ENCODE data around the gene EBF4.

Gene EBF4

GRCh38 chr20:2692886-2693285 lies 306 bp downstream of the EBF4 start:
- Histone ChIP-seq H4K20me1 (ENCODE audit: insufficient read depth, low read length) (no peaks in the 10 kb centered on the region), H3K27me3 (ENCODE audit: low read depth, low read length) (peaks cover 13% of the 10 kb centered on the region; the same call in 1 of the 2 replicates), H3K4me1 (ENCODE audit: low read length) (peaks cover 4% of the 10 kb centered on the region; the same call in 1 of the 2 replicates), H3K4me2 (ENCODE audit: low read length) (no peak overlapping the region), H2AFZ (ENCODE audit: low read depth, low read length) (no peak overlapping the region), H3K79me2 (ENCODE audit: low read length) (no peaks in the 10 kb centered on the region), H3K36me3 (replicated peaks; ENCODE audit: low read depth, low read length) (no peaks in the 10 kb centered on the region), H3K9me3 (ENCODE audit: insufficient read depth, low read length) (no peaks in the 10 kb centered on the region), H3K4me3 (ENCODE audit: low read length) (no peak overlapping the region), H3K9ac (ENCODE audit: low read length) (no peak overlapping the region), H3K27ac (ENCODE audit: low read length) (no peak overlapping the region)
- TF ChIP-seq CTCF (IDR thresholded peaks at IDR 0.05; ENCODE audit: low read depth, low read length) (no peak), EZH2phosphoT487 (IDR thresholded peaks at IDR 0.05; ENCODE audit: low read depth) (no peak)

DNA sequence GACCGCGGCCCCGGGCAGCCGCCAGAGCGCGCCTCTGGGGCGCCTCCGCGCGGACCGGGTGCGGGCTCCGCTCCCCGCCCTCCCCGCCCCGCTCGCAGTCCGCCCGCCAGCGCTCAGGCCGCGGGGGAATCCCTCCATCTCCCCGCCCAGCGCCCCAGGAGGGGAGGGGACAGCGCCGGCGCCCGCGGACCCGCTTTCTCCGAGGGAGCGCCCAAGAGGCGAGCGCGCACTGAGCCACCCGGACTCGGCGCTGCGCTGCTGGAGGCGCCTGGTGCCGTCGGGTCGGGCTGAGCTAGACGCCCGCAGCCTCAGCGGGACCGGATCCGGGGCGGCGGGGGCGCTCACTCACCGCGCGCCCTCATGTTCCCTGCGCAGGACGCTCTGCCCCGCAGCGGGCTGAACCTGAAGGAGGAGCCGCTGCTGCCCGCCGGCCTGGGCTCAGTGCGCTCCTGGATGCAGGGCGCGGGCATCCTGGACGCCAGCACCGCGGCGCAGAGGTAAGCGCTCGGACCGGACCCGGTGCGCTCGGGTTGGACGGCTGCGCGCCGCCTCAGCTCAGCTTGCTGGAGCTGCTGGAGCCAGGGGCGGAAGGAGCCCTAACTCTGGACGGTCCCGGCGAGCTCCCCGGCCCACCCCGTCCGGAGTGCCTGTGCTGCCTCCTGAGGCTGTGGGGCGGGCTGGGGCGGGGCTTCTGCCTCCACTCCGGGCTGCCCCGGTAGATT lies 867 bp downstream of the EBF4 start:
- TF ChIP-seq EZH2phosphoT487 (IDR thresholded peaks at IDR 0.05; ENCODE audit: low read depth) (no peak), CTCF (IDR thresholded peaks at IDR 0.05; ENCODE audit: low read depth, low read length) (no peak)
- H3K79me2 ChIP-seq (ENCODE audit: low read length) = no peaks in the 10 kb centered on the region
- no peak overlapping the region for H3K27ac ChIP-seq (ENCODE audit: low read length)
- H3K4me1 ChIP-seq (ENCODE audit: low read length) = no peaks in the 10 kb centered on the region
- no peak overlapping the region for H2AFZ ChIP-seq (ENCODE audit: low read depth, low read length)
- H3K36me3 ChIP-seq (replicated peaks; ENCODE audit: low read depth, low read length) = no peaks in the 10 kb centered on the region
- H3K9ac ChIP-seq (ENCODE audit: low read length) = no peak overlapping the region
- H3K27me3 ChIP-seq (ENCODE audit: low read depth, low read length) = peaks cover 19% of the 10 kb centered on the region
- peak overlapping the region; percentile 47; the same call in 1 of the 2 replicates for H3K4me2 ChIP-seq (ENCODE audit: low read length)
- no peaks in the 10 kb centered on the region for H4K20me1 ChIP-seq (ENCODE audit: insufficient read depth, low read length)
- H3K9me3 ChIP-seq (ENCODE audit: insufficient read depth, low read length) = no peaks in the 10 kb centered on the region
- H3K4me3 ChIP-seq (ENCODE audit: low read length) = peak overlapping the region; percentile 61

DNA sequence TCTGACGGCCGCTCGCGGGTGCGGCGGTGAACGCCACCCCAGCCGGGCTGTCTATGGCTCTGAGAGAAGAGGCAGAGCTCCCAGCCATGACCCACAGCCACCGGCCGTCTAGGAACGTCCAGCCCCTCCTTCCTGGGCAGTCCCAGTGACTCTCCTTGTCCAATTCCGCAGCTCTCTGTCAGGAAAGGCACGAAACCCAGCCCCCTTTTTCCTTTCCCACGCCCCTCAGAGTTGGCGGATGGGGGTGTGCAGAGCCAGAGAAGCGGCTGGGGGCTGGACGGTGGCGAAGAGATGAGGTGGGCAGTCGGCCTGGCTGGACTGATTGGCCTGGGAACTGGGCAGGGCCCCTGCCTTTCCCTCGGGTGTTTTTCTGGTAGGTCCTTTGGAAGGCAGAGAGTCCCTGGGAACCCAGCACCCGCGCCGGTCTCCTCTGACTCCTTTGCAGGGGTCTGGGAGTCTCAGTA lies 1.5 kb downstream of the EBF4 start:
- H3K79me2 ChIP-seq (ENCODE audit: low read length) = no peaks in the 10 kb centered on the region
- no peak overlapping the region for H2AFZ ChIP-seq (ENCODE audit: low read depth, low read length)
- TF ChIP-seq EZH2phosphoT487 (IDR thresholded peaks at IDR 0.05; ENCODE audit: low read depth) (no peak), CTCF (IDR thresholded peaks at IDR 0.05; ENCODE audit: low read depth, low read length) (no peak)
- H3K4me2 ChIP-seq (ENCODE audit: low read length) = no peak overlapping the region
- H3K36me3 ChIP-seq (replicated peaks; ENCODE audit: low read depth, low read length) = no peaks in the 10 kb centered on the region
- H4K20me1 ChIP-seq (ENCODE audit: insufficient read depth, low read length) = no peaks in the 10 kb centered on the region
- H3K4me1 ChIP-seq (ENCODE audit: low read length) = no peaks in the 10 kb centered on the region
- no peak overlapping the region for H3K4me3 ChIP-seq (ENCODE audit: low read length)
- no peak overlapping the region for H3K27ac ChIP-seq (ENCODE audit: low read length)
- H3K9me3 ChIP-seq (ENCODE audit: insufficient read depth, low read length) = no peaks in the 10 kb centered on the region
- no peak overlapping the region for H3K9ac ChIP-seq (ENCODE audit: low read length)
- H3K27me3 ChIP-seq (ENCODE audit: low read depth, low read length) = peaks cover 21% of the 10 kb centered on the region

DNA sequence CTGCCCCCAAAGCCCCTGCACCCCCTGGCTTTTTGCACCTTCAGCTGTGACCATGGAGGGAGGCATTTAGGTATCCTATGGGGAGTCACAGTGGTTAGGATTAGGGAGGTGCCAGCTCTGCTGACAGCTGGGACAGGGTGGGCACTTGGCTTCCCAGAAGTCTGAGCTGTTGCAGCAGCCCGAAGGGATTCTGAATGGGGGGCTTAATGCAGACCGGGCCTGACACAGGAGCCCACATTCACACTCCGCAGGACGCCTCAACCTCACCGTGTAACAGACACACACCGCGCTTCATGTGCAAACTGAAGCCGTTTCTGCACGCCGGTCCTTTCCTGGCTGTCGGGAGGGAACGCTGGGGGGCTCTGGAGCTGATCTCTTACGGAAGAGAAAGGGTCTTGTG lies 1.9 kb downstream of the EBF4 start:
- Histone ChIP-seq H2AFZ (ENCODE audit: low read depth, low read length) (no peak overlapping the region), H3K4me1 (ENCODE audit: low read length) (no peaks in the 10 kb centered on the region), H3K4me2 (ENCODE audit: low read length) (no peak overlapping the region), H3K4me3 (ENCODE audit: low read length) (no peak overlapping the region), H4K20me1 (ENCODE audit: insufficient read depth, low read length) (no peaks in the 10 kb centered on the region), H3K9me3 (ENCODE audit: insufficient read depth, low read length) (no peaks in the 10 kb centered on the region), H3K36me3 (replicated peaks; ENCODE audit: low read depth, low read length) (no peaks in the 10 kb centered on the region), H3K9ac (ENCODE audit: low read length) (no peak overlapping the region), H3K27me3 (ENCODE audit: low read depth, low read length) (peaks cover 24% of the 10 kb centered on the region), H3K79me2 (ENCODE audit: low read length) (no peaks in the 10 kb centered on the region), H3K27ac (ENCODE audit: low read length) (no peak overlapping the region)
- TF ChIP-seq CTCF (IDR thresholded peaks at IDR 0.05; ENCODE audit: low read depth, low read length) = no peak
- no peak for TF ChIP-seq EZH2phosphoT487 (IDR thresholded peaks at IDR 0.05; ENCODE audit: low read depth)
